Vagina (tissue), 2 donors: ENCODE data around the gene RTCA. TPM values are rescaled to one million over a fixed set of nuclear protein-coding genes. Genes with fewer than 3 reads are reported as not detected.
"Not testable (repeated sequence)": the region's sequence is repeated elsewhere in the genome, so short reads cannot be mapped to it uniquely, and the experiment has no call there.

Experiments
- DNase-seq, 2 donors: peaks; one replicate each; pipeline ENCODE4 v3.0.0-alpha.2; 2017; ENCODE audit errors: extremely low spot score in 2 of 2
- H3K27ac ChIP-seq: fragments of 200-600 bp; sonication (generic); one replicate; pipeline ENCODE4 v1.5.1; 2019
- H3K27me3 ChIP-seq: fragments of 200-600 bp; sonication (generic); one replicate; pipeline ENCODE4 v1.5.1; 2019
- H3K36me3 ChIP-seq, 2 donors: fragments of 200-600 bp; sonication (generic); one replicate each; pipeline ENCODE4 v1.5.1; 2017 to 2019
- H3K4me1 ChIP-seq: fragments of 200-600 bp; sonication (generic); one replicate; pipeline ENCODE4 v1.5.1; 2019
- H3K4me3 ChIP-seq, 2 donors: fragments of 200-600 bp; sonication (generic); 1 replicate in 1 of 2; 2 replicates in 1 of 2; pipeline ENCODE4 v1.5.1; 2016 to 2019
- H3K9me3 ChIP-seq: fragments of 200-600 bp; sonication (generic); one replicate; pipeline ENCODE4 v1.5.1; 2019
- CTCF ChIP-seq, 3 experiments: fragments of 450-650 bp in 2 of 3; fragments of 200-600 bp in 1 of 3; sonication (generic) in 1 of 3; IDR thresholded peaks; one replicate each; pipeline ENCODE4 v1.5.1; 2017 to 2019; ENCODE audit warnings: antibody characterized with exemption in 3 of 3, mild to moderate bottlenecking in 2 of 3, moderate library complexity in 2 of 3
- POLR2A ChIP-seq, 2 donors: fragments of 450-650 bp; IDR thresholded peaks; one replicate each; pipeline ENCODE4 v1.6.1; 2017; ENCODE audit warnings: antibody characterized with exemption in 2 of 2, mild to moderate bottlenecking in 2 of 2, moderate library complexity in 2 of 2
- POLR2AphosphoS5 ChIP-seq, 2 donors: sonication (generic); formaldehyde crosslinking; IDR thresholded peaks; one replicate each; pipeline ENCODE4 v1.9.0; 2017; ENCODE audit warnings: antibody characterized with exemption in 2 of 2, mild to moderate bottlenecking in 2 of 2, low read depth in 1 of 2; ENCODE audit not compliant: insufficient read depth in 1 of 2
- intact Hi-C: fragments of 100-400 bp; cut with DNase I; formaldehyde crosslinking; loops from one replicate; pipeline ENCODE4 v1.15.1; 2023
- total RNA-seq: library from RNA; depleted of rRNA; stranded (reverse); fragments of >200 nt; gene quantifications from one replicate; pipeline ENCODE4 v1.2.3, GENCODE V29; 2016

RTCA gene
- total RNA-seq, 1 donor from 2014 or later = 14.5 TPM

- no peak overlapping the region for H3K4me3 ChIP-seq
- no peak for DNase-seq
- peaks cover 0 to 30% of the 10 kb centered on the region in 2 donors for H3K36me3 ChIP-seq
- intact Hi-C loops = no loop called here
- no peaks in the 10 kb centered on the region for H3K27me3 ChIP-seq
- no peak for TF ChIP-seq CTCF (IDR thresholded peaks at IDR 0.05)
- TF ChIP-seq POLR2AphosphoS5 (IDR thresholded peaks at IDR 0.05; ENCODE audit: insufficient read depth in 1 of 2, low read depth in 1 of 2) = no peak
- TF ChIP-seq POLR2A (IDR thresholded peaks at IDR 0.05) = no peak
- H3K27ac ChIP-seq = no peak overlapping the region
- no peaks in the 10 kb centered on the region for H3K4me1 ChIP-seq
- no peaks in the 10 kb centered on the region for H3K9me3 ChIP-seq
Observed at GRCh38 chr1:100229681-100230443, 36.2 kb upstream of the RTCA start.

GRCh38 chr1:100230765-100231164 is 35.3 kb upstream of the RTCA start:
- no peak overlapping the region for H3K27ac ChIP-seq
- intact Hi-C loops = no loop called here
- H3K4me3 ChIP-seq = no peak overlapping the region
- H3K27me3 ChIP-seq = no peaks in the 10 kb centered on the region
- H3K36me3 ChIP-seq = peaks cover 0 to 30% of the 10 kb centered on the region in 2 donors
- H3K4me1 ChIP-seq = no peaks in the 10 kb centered on the region
- DNase-seq = no peak
- no peak for TF ChIP-seq POLR2A (IDR thresholded peaks at IDR 0.05)
- no peaks in the 10 kb centered on the region for H3K9me3 ChIP-seq

- no peak for DNase-seq
- Histone ChIP-seq H3K4me1 (no peaks in the 10 kb centered on the region), H3K4me3 (no peak overlapping the region), H3K27me3 (no peaks in the 10 kb centered on the region), H3K9me3 (no peaks in the 10 kb centered on the region), H3K36me3 (peaks cover 0 to 30% of the 10 kb centered on the region in 2 donors), H3K27ac (no peak overlapping the region)
- TF ChIP-seq CTCF (IDR thresholded peaks at IDR 0.05) = no peak
- no peak for TF ChIP-seq POLR2A (IDR thresholded peaks at IDR 0.05)
- no peak for TF ChIP-seq POLR2AphosphoS5 (IDR thresholded peaks at IDR 0.05; ENCODE audit: insufficient read depth in 1 of 2, low read depth in 1 of 2)
- intact Hi-C loops = no loop called here
Observed at GRCh38 chr1:100231721-100232120, 34.3 kb upstream of the RTCA start.

- intact Hi-C loops = no loop called here
- TF ChIP-seq CTCF (IDR thresholded peaks at IDR 0.05) (no peak), POLR2AphosphoS5 (IDR thresholded peaks at IDR 0.05; ENCODE audit: insufficient read depth in 1 of 2, low read depth in 1 of 2) (no peak), POLR2A (IDR thresholded peaks at IDR 0.05) (no peak)
- H3K27ac ChIP-seq = no peak overlapping the region
- peaks cover 0 to 25% of the 10 kb centered on the region in 2 donors for H3K36me3 ChIP-seq
- H3K9me3 ChIP-seq = no peaks in the 10 kb centered on the region
- DNase-seq = no peak
- H3K27me3 ChIP-seq = no peaks in the 10 kb centered on the region
- no peak overlapping the region for H3K4me3 ChIP-seq
- no peaks in the 10 kb centered on the region for H3K4me1 ChIP-seq
Observed at GRCh38 chr1:100232156-100232555, 33.9 kb upstream of the RTCA start.

- peaks cover 0 to 20% of the 10 kb centered on the region in 2 donors for H3K36me3 ChIP-seq
- intact Hi-C loops, H3K27me3 ChIP-seq, H3K4me3 ChIP-seq, H3K9me3 ChIP-seq, DNase-seq, H3K27ac ChIP-seq, H3K4me1 ChIP-seq: not testable (repeated sequence)
Observed at GRCh38 chr1:100233566-100233965, 32.5 kb upstream of the RTCA start.

GRCh38 chr1:100234432-100234831 is 31.6 kb upstream of the RTCA start:
- intact Hi-C loops = no loop called here
- Histone ChIP-seq H3K4me3 (no peak overlapping the region), H3K27me3 (no peaks in the 10 kb centered on the region), H3K27ac (no peak overlapping the region), H3K4me1 (no peaks in the 10 kb centered on the region), H3K36me3 (peaks cover 0 to 22% of the 10 kb centered on the region in 2 donors), H3K9me3 (no peaks in the 10 kb centered on the region)
- TF ChIP-seq CTCF (IDR thresholded peaks at IDR 0.05) (no peak), POLR2AphosphoS5 (IDR thresholded peaks at IDR 0.05; ENCODE audit: insufficient read depth in 1 of 2, low read depth in 1 of 2) (no peak), POLR2A (IDR thresholded peaks at IDR 0.05) (no peak)
- DNase-seq = no peak
